Stimulated activated effector memory CD8-positive, alpha-beta T cell treated with anti-CD3 and anti-CD28 coated beads, Interleukin-12 subunit alpha, Interleukin-12 subunit beta, amount 100 ng/mL, for 72 hours (primary cell): ENCODE measurements around the gene SOX5.
"Not testable (repeated sequence)": the region's sequence is repeated elsewhere in the genome, so short reads cannot be mapped to it uniquely, and the experiment has no call there.

Source experiments
- ATAC-seq: fragments of 150-1000 bp; cut with Tn5 transposase; 2 replicates; pipeline ENCODE4 v1.10.0; 2021
- DNase-seq, 2 donors: peaks; one replicate each; pipeline ENCODE4 v3.0.0; 2021 to 2022; ENCODE audit warnings: low spot score in 2 of 2
- H3K27ac Mint-ChIP-seq: one replicate; pipeline ENCODE4 v1.8.0; 2022; ENCODE audit warnings: mild to moderate bottlenecking, mixed read lengths
- H3K36me3 Mint-ChIP-seq: one replicate; pipeline ENCODE4 v1.8.0; 2022; ENCODE audit warnings: mild to moderate bottlenecking, mixed read lengths
- H3K4me1 Mint-ChIP-seq: one replicate; pipeline ENCODE4 v1.8.0; 2022; ENCODE audit warnings: mixed read lengths
- H3K4me3 Mint-ChIP-seq: one replicate; pipeline ENCODE4 v1.8.0; 2022; ENCODE audit warnings: mild to moderate bottlenecking, mixed read lengths
- H3K9me3 Mint-ChIP-seq: one replicate; pipeline ENCODE4 v1.8.0; 2022; ENCODE audit warnings: mixed read lengths

SOX5 gene

DNA sequence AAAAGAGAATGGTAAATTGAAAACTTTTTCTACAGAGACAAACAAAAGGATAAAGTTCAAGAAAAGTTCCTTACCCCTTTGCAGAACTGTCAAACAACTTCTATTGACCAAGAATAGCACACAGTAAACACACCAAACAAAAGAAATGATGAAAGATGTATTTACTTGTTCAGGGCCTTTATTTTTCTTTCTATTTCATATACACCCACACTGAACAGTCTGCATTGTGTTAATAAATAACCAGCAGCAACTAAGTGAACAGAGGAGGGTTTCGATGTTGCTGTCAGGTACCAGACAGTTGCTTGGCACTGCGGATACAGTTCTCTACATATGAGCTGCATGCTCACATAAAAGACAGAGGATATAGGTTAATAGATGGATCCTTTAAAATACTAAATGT, 122.1 kb downstream of the SOX5 start:
- no peak overlapping the region for H3K4me3 Mint-ChIP-seq
- no peaks in the 10 kb centered on the region for H3K4me1 Mint-ChIP-seq
- ATAC-seq (no peak), DNase-seq (no peak)
- no peak overlapping the region for H3K27ac Mint-ChIP-seq
- H3K9me3 Mint-ChIP-seq, result peaks cover 6% of the 10 kb centered on the region
- no peaks in the 10 kb centered on the region for H3K36me3 Mint-ChIP-seq

DNA sequence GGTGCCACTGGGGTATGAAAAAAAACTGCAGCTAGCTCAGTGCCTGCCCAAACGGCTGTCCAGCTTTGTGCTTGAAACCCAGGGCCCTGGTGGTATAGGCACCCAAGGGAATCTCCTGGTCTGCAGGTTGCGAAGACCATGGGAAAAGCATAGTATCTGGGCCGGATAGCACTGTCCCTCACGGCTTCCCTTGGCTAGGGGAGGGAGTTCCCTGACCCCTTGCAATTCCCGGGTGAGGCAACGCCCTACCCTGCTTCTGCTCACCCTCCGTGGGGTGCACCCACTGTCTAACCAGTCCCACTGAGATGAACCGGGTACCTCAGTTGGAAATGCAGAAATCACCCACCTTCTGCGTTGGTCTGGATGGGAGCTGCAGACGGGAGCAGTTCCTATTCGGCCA, 124.3 kb downstream of the SOX5 start:
- not testable (repeated sequence) for ATAC-seq, H3K27ac Mint-ChIP-seq, DNase-seq, H3K4me3 Mint-ChIP-seq, H3K9me3 Mint-ChIP-seq, H3K4me1 Mint-ChIP-seq, H3K36me3 Mint-ChIP-seq

DNA sequence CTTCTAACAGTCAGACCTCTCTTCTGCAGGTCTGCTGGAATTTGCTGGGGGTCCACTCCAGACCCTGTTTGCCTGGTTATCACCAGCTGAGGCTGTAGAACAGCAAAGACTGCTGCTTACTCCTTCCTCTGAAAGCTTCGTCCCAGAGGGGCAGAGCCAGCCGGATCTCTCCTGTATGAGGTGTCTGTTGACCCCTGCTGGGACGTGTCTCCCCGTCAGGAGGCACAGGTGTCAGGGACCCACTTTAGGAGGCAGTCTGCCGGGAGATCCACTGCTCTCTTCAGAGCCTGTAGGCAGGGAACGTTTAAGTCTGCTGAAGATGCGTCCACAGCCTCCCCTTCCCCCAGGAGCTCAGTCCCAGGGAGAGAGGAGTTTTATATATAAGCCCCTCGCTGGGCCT, 125.1 kb downstream of the SOX5 start:
- H3K27ac Mint-ChIP-seq, result no peak overlapping the region
- no peak for DNase-seq
- peaks cover 10% of the 10 kb centered on the region for H3K9me3 Mint-ChIP-seq
- no peaks in the 10 kb centered on the region for H3K36me3 Mint-ChIP-seq
- no peak for ATAC-seq
- no peaks in the 10 kb centered on the region for H3K4me1 Mint-ChIP-seq
- H3K4me3 Mint-ChIP-seq, result no peak overlapping the region

DNA sequence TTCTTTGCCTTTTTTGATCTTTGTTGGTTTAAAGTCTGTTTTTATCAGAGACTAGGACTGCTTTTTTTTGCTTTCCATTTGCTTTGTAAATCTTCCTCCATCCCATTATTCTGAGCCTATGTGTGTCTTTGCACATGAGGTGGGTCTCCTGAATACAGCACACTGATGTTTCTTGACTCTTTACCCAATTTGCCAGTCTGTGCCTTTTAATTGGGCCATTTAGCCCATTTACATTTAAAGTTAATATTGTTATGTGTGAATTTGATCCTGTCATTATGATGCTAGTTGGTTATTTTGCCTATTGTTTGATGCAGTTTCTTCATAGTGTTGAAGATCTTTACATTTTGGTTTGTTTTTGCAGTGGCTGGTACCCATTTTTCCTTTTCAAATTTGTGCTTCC, 126.6 kb downstream of the SOX5 start:
- not testable (repeated sequence) for DNase-seq, H3K27ac Mint-ChIP-seq, ATAC-seq, H3K9me3 Mint-ChIP-seq, H3K4me1 Mint-ChIP-seq, H3K36me3 Mint-ChIP-seq, H3K4me3 Mint-ChIP-seq

DNA sequence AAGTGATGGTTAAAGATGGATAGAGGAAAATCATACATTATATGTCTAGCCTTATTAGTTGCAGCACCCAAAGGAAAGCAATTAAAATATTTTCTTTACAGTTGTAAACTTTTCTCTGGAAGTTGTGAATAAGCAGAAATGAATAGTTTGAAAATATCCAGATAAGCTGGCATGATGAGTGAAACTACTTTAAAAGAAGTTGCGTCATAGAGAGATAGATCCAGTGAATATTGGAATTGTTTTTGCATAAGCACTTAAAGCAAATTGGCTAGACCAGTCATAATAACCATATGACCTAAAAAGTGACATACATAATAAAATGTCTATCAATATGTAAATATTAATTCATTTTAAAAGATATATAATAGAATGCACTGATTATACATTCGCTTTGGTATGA, 132.1 kb downstream of the SOX5 start:
- H3K9me3 Mint-ChIP-seq, result peaks cover 4% of the 10 kb centered on the region
- H3K27ac Mint-ChIP-seq, result no peak overlapping the region
- H3K4me1 Mint-ChIP-seq, result no peaks in the 10 kb centered on the region
- H3K36me3 Mint-ChIP-seq, result no peaks in the 10 kb centered on the region
- ATAC-seq (no peak), DNase-seq (no peak)
- no peak overlapping the region for H3K4me3 Mint-ChIP-seq

DNA sequence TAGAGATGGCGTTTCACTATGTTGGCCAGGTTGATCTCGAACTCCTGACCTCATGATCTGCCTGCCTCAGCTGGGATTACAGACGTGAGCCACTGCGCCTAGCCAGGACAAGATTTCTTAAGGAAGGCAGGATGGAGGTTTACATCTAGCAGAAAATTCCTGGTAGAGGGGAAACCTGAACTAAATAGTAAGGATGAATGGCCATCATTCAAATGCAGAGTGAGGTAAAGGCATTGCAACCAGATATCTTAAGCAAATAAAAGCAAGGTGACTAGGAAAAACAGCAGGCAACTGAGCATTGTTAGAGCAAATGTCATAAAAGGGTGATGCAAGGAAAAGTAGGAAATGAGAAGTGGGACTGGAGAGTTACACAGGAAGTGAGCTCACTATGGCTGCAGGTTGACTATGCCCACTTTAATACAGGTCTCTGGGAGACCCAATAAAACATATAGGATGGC, 133.0 kb downstream of the SOX5 start:
- Mint-ChIP-seq H3K36me3 (no peaks in the 10 kb centered on the region), H3K4me1 (no peaks in the 10 kb centered on the region)
- DNase-seq, result no peak

DNA sequence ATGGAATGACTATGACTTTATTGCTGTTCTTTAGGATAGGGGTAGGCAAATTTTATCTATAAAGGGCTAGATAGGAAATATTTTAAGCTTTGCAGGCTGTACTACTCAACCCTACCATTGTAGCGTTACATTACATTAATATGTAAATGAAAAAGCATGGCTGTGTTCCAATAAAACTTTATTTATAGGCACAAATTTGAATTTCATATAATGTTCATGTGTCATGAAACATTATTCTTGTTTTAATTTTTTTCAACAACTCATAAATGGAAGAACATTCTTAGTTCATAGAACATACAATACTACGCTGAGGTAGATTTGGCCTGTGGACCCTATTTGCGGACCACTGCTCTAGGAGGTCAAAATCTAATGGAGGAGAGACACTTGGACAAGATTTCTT, 133.7 kb downstream of the SOX5 start:
- Mint-ChIP-seq H3K4me1 (no peaks in the 10 kb centered on the region), H3K36me3 (no peaks in the 10 kb centered on the region), H3K4me3 (no peak overlapping the region), H3K27ac (no peak overlapping the region), H3K9me3 (no peaks in the 10 kb centered on the region)
- no peak for ATAC-seq
- DNase-seq, result no peak

More for the DNA sequence above, 133.0 kb downstream of the SOX5 start:
- H3K9me3 Mint-ChIP-seq, result no peaks in the 10 kb centered on the region
- H3K27ac Mint-ChIP-seq, result no peak overlapping the region
- H3K4me3 Mint-ChIP-seq, result no peak overlapping the region
- ATAC-seq, result no peak

DNA sequence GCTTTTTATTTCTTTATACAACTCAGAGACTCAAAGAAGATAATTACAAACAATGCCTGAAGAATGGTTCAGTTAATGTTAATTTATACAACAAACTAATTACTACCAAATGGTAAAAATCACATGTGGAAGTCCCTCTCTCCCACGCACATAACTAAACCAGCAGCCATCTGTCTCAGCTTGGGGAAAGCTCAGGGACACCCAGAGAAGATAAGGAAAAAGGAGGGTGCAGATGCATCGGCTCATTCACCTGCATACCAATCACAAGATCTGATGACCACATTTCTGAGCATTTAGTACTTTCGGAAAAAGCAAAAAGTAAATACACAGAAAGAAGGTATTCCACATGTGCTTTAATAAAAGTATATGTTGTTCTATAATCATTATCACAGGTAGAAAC, 136.3 kb downstream of the SOX5 start:
- H3K4me3 Mint-ChIP-seq, result no peak overlapping the region
- no peak for DNase-seq
- no peak overlapping the region for H3K27ac Mint-ChIP-seq
- no peaks in the 10 kb centered on the region for H3K9me3 Mint-ChIP-seq
- no peaks in the 10 kb centered on the region for H3K4me1 Mint-ChIP-seq
- H3K36me3 Mint-ChIP-seq, result no peaks in the 10 kb centered on the region
- no peak for ATAC-seq

DNA sequence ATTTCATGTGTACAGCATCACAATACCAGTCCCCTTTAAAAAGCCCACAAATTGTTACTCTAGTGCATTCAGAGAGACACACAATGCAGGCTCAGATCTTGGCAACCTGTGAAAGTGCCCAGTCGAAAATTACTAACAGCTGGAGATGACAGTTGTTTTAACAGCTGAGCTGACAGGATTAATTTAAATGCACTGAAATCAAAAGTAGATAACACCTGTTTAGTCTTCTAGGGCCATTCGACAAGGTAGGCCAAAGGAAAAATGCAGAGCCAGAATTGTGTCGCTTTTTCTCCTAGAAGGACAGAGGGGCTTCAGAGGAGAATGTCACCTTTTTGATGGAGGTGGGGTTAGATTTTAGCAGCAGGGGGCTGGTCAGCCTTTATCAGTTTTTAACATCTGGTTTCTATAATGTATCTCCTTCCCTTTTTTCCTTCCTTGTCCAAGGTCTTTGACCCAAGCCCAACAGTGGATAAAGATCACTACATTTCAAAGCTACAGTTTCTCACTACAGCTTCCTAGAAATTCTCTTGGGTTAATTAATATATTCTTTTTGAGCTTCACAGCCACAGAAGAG, 139.1 kb downstream of the SOX5 start:
- no peaks in the 10 kb centered on the region for H3K36me3 Mint-ChIP-seq
- no peak overlapping the region for H3K27ac Mint-ChIP-seq
- no peak overlapping the region for H3K4me3 Mint-ChIP-seq
- ATAC-seq, result no peak
- H3K4me1 Mint-ChIP-seq, result no peaks in the 10 kb centered on the region
- H3K9me3 Mint-ChIP-seq, result no peaks in the 10 kb centered on the region
- no peak for DNase-seq

DNA sequence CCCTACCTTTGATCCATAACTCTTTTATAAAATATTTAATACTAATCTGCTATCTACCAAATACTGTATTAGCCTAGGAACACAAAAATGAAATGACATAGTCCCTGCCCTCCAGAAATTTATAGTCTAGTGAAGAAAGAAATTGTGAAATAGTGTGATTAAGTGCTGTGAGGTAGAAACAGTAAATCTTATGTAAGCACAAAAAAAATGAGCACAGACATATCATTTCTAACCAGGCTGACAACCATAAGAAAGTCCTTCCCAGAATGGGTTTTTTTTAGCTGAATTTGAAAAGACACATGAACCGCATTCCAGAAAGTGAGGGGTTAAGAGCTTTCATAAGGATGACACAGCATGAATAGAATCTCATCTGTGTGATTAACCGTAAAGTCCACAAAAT, 145.9 kb downstream of the SOX5 start:
- H3K36me3 Mint-ChIP-seq, result no peaks in the 10 kb centered on the region
- ATAC-seq (no peak), DNase-seq (no peak)
- no peaks in the 10 kb centered on the region for H3K4me1 Mint-ChIP-seq
- no peak overlapping the region for H3K27ac Mint-ChIP-seq
- H3K4me3 Mint-ChIP-seq, result no peak overlapping the region
- peaks cover 10% of the 10 kb centered on the region for H3K9me3 Mint-ChIP-seq

DNA sequence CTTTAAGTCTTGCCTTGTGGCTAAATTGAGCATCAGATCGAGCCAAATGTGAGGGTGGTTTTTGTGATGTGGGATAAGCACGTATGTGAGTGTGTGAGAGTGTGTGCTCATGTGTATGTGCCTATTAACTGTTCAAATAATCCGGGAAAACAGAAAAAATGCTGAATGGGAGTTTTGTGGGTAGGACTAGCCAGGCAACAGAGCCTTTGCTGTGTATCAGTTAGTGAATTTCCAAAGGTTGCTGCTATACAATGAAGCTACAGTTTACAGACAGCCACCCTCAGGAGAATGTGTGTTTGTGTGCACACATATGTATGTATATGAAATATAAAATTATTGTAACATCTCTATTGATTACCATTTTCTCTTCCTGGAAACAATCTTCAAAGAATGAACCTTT, 154.0 kb downstream of the SOX5 start:
- Mint-ChIP-seq H3K9me3 (peaks cover 8% of the 10 kb centered on the region), H3K36me3 (no peaks in the 10 kb centered on the region)

DNA sequence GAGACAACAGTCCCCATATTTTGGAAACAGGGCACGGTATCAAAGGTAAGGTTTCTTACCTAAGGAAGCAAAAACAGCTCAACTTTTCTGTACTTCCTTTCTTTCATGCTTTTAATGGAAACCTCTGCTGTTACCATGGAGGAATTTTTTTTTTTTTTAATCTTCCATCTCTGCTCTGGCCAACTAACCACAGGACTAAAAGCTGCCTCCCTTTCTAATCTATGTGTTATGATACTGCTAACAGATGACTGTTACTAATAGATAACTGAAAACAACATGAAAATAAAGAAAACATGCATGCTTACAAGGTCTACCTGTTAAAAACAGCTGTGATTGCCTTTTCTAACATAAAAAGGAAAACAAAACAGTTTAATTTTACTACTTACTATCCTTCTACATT, 168.4 kb downstream of the SOX5 start:
- DNase-seq, result no peak
- Mint-ChIP-seq H3K9me3 (peaks cover 3% of the 10 kb centered on the region), H3K4me1 (no peaks in the 10 kb centered on the region), H3K27ac (no peak overlapping the region), H3K4me3 (no peak overlapping the region), H3K36me3 (no peaks in the 10 kb centered on the region)
- ATAC-seq, result no peak

More for the DNA sequence above, 154.0 kb downstream of the SOX5 start:
- DNase-seq (no peak), ATAC-seq (no peak)
- Mint-ChIP-seq H3K27ac (no peak overlapping the region), H3K4me3 (no peak overlapping the region), H3K4me1 (no peaks in the 10 kb centered on the region)

DNA sequence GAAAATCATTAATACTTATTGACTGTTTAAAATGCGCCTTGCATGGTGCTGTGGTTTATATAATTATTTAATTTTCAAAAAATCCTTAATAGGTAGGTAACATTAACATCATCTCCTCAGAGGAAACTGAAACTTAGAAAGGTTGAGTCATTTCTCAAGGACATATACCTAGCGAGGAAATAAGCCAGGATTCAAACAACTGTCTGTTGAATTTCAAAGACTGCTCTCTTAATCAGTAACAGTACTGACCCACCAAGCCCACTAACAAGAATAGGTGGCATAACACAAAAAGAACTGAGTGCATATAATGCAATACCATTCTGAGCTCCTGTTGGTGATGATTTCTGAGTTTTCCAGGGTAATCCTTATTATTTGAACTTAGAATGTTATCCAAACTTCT, 174.3 kb downstream of the SOX5 start:
- ATAC-seq (no peak), DNase-seq (no peak)
- no peak overlapping the region for H3K27ac Mint-ChIP-seq
- no peaks in the 10 kb centered on the region for H3K36me3 Mint-ChIP-seq
- peaks cover 3% of the 10 kb centered on the region for H3K9me3 Mint-ChIP-seq
- H3K4me3 Mint-ChIP-seq, result no peak overlapping the region
- H3K4me1 Mint-ChIP-seq, result no peaks in the 10 kb centered on the region

DNA sequence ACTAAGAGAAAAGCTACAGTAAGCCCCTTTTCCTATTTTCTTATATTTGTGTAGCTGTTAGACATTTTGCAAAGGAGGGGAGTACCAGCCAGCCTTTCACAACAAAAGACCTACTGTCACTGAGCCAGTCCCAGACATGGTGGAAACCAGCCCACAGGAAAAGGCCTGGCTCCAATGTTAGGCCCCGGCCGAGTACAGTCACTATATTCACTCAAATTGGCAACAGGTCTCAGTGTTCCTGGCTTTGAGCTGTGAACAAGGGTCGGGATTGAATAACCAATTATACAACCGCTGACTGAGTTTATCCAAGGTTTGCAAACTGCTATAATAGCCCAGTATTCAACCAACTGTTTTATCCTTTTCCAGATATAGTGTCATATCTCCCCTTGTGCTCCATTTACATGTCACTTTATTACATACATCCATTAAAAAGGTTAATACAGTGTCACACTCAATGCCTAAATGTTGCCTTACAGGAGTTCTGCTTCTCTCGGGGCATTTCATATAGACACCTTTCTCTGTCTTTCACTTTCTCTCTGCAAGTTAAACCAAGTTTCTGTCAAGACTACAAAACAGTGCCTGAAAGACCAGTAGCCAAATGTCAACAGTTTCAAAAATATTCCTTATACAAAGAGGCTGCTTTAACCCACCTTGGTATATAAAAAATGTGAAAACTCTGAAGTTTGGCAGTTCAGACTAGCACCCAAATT, 178.1 kb downstream of the SOX5 start:
- Mint-ChIP-seq H3K27ac (no peak overlapping the region), H3K4me1 (no peaks in the 10 kb centered on the region), H3K36me3 (no peaks in the 10 kb centered on the region), H3K4me3 (no peak overlapping the region), H3K9me3 (no peaks in the 10 kb centered on the region)
- no peak for DNase-seq
- no peak for ATAC-seq

DNA sequence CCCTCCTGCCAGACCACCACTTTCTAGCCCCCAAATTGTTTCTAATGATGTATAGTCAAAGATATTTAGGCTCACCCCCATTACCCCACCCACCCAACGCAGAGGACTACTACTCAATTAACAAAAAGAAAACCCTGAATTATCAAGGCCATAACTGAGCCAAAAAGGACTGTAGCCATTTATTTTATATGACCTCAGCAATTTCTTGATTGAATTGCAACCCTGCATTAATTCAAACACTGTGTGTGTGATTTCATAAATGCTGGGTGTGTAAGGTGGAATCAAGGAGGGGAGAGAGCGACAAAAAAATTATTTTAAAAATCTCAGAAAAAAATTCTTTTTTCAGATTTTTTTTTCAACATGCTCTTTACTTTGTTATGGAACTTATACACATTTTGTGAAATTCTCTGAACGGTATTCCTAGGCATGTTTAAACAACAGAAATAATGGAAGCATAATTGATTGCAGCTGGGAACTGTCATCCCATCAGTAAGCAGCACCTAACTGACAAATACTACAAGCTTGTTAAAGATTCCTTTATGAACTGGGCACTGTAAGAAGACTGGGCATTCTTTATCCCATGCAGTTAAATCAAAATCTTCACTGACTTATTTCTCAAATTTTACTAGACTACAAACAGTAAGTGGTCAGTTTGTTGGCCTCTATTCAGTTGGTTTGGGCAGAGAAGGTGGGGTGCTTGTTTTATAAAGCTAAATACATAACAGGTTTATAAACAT, 179.1 kb downstream of the SOX5 start:
- Mint-ChIP-seq H3K27ac (no peak overlapping the region), H3K36me3 (no peaks in the 10 kb centered on the region), H3K4me3 (no peak overlapping the region), H3K9me3 (no peaks in the 10 kb centered on the region), H3K4me1 (no peaks in the 10 kb centered on the region)
- ATAC-seq, result no peak
- DNase-seq, result no peak

DNA sequence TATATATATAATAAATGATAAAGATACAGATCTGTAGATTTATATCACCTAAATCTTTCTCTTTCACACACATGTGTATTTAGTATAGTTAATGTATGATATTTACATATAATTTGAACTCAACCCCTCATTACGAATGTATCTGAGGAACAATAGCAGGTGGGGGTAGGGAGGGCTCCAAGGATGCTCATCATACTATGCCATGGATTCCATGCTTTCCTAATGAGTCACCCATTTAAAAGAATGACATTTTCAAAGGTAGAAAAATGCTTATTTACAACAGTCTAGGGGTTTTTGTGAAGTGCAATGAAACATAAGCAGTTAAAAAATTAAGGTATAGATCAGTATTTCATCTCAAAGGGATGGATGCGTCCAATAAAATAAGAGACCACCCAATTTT, 181.6 kb downstream of the SOX5 start:
- Mint-ChIP-seq H3K4me1 (no peaks in the 10 kb centered on the region), H3K4me3 (no peak overlapping the region), H3K36me3 (no peaks in the 10 kb centered on the region), H3K27ac (no peak overlapping the region), H3K9me3 (no peaks in the 10 kb centered on the region)
- ATAC-seq (no peak), DNase-seq (no peak)
